ENCODE data around the gene CLDN4.

DNA sequence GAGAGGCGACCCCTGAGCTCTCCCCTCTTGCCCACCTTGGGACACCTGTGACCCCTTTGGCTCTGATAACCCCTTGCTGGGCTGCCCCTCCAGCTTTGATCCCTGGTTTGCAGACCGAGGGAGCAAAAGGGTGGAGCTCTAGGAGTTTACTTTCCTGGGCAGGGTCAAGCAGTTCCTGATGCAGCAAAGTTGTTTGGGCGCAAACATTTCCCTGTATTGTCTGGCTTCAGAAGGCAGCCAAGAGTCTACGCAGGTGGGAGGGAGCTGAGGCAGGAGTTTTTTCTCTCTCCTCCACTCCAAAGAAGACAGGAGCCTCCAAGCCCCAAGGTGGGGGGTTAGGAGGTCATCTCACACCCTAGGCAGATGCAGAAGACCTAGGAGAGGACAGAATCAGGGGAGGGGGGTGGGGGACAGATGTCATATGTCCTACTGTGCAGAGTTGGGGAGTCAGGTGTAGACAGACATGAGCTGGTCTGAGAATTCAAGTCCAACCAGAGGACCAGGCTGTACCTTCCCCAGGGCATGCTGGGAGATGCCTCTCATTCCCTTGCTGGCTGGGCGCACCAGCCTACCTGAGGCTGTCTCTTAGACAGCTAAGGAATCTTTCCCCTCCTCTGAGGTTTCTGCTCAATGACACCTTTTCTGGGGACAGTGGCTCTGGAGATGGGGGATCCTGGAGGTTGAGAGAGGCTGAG, 50.7 kb downstream of the CLDN4 start:
- TF ChIP-seq, protein P1, sequence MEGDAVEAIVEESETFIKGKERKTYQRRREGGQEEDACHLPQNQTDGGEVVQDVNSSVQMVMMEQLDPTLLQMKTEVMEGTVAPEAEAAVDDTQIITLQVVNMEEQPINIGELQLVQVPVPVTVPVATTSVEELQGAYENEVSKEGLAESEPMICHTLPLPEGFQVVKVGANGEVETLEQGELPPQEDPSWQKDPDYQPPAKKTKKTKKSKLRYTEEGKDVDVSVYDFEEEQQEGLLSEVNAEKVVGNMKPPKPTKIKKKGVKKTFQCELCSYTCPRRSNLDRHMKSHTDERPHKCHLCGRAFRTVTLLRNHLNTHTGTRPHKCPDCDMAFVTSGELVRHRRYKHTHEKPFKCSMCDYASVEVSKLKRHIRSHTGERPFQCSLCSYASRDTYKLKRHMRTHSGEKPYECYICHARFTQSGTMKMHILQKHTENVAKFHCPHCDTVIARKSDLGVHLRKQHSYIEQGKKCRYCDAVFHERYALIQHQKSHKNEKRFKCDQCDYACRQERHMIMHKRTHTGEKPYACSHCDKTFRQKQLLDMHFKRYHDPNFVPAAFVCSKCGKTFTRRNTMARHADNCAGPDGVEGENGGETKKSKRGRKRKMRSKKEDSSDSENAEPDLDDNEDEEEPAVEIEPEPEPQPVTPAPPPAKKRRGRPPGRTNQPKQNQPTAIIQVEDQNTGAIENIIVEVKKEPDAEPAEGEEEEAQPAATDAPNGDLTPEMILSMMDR (IDR thresholded peaks at IDR 0.05; ENCODE audit: insufficient read depth, low read length), result no peak
- TF ChIP-seq GABPA (IDR thresholded peaks at IDR 0.05; ENCODE audit: low read depth) (no peak), POLR2AphosphoS5 (IDR thresholded peaks at IDR 0.05; ENCODE audit: low read depth) (no peak)
